Right renal cortex interstitium (tissue), 3 donors: ENCODE data around the gene LPCAT1. TPM values are rescaled to one million over a fixed set of nuclear protein-coding genes. Genes with fewer than 3 reads are reported as not detected.

Experiments
- DNase-seq, 3 donors: peaks; one replicate each; pipeline ENCODE4 v3.0.0-alpha.2; 2013; ENCODE audit warnings: low read depth in 3 of 3, low spot score in 2 of 3
- polyA plus RNA-seq, 3 donors: library from polyadenylated mRNA; unstranded; fragments of 120-200 nt; gene quantifications; one replicate each; pipeline ENCODE4 v1.2.1, GENCODE V29; 2013; ENCODE audit not compliant: insufficient read length in 3 of 3

Gene LPCAT1
- polyA plus RNA-seq, 3 donors: 37.5 to 48.9 (median 43.4) TPM

GRCh38 chr5:1417586-1418225, 106.1 kb downstream of the LPCAT1 start:
- DNase-seq: no peak

GRCh38 chr5:1416856-1417469, 106.8 kb downstream of the LPCAT1 start:
- no peak for DNase-seq

- DNase-seq: no peak
Measured at GRCh38 chr5:1415626-1416360, 108.0 kb downstream of the LPCAT1 start.

GRCh38 chr5:1415059-1415425, 108.7 kb downstream of the LPCAT1 start:
- no peak for DNase-seq

GRCh38 chr5:1414311-1415058, 109.3 kb downstream of the LPCAT1 start:
- DNase-seq: no peak

GRCh38 chr5:1413611-1414241, 110.0 kb downstream of the LPCAT1 start:
- no peak for DNase-seq

GRCh38 chr5:1413211-1413610, 110.5 kb downstream of the LPCAT1 start:
- DNase-seq: no peak

- DNase-seq: no peak
Measured at GRCh38 chr5:1412621-1413020, 111.1 kb downstream of the LPCAT1 start.

- DNase-seq: no peak
Measured at GRCh38 chr5:1412163-1412562, 111.6 kb downstream of the LPCAT1 start.

Other genes starting within 250 kb of the LPCAT1 start
- under 1 TPM; 0.17 to 0.43 (median 0.28) TPM for gene TERT, start 228.9 kb downstream of the LPCAT1 start, polyA plus RNA-seq
- 100 to 1,000 TPM; 124 to 141 (median 135) TPM for gene CLPTM1L, start 178.9 kb downstream of the LPCAT1 start, polyA plus RNA-seq
- under 1 TPM; 0.41 to 0.72 (median 0.47) TPM for gene SLC6A3, start 78.5 kb downstream of the LPCAT1 start, polyA plus RNA-seq